HCT116 (cell line): ENCODE results near the gene SLC28A3. TPM values are rescaled to one million over a fixed set of nuclear protein-coding genes. Genes with fewer than 3 reads are reported as not detected.

Experiments used
- ATAC-seq: fragments of 200-7000 bp; cut with Tn5 transposase; 2 replicates; pipeline ENCODE4 v1.9.1; 2020; ENCODE audit warnings: mild to moderate bottlenecking, moderate library complexity
- BruUV-seq: library from RNA; stranded (reverse); fragments of 400-500 nt; replicated peaks from 2 replicates; lab custom pipeline; 2021; lab: Mats Ljungman, UMichigan
- CTCF ChIA-PET: fragments of 300-600 bp; sonication (Branson Sonifier 250); formaldehyde crosslinking; loops from one replicate; lab custom pipeline; 2021; ENCODE audit warnings: antibody characterized with exemption; lab: Charles Lee
- POLR2A ChIA-PET: fragments of 300-600, 350-600 bp; sonication (Branson Sonifier 250); formaldehyde crosslinking; loops from one replicate; lab custom pipeline; 2021; ENCODE audit warnings: antibody characterized with exemption; lab: Charles Lee
- RAD21 ChIA-PET, 2 experiments: fragments of 300-600 bp; sonication (Branson Sonifier 250); formaldehyde crosslinking; loops; one replicate each; lab custom pipeline; 2023; ENCODE audit warnings: low total read pairs in 2 of 2; ENCODE audit not compliant: uncharacterized antibody in 2 of 2, unreplicated experiment in 2 of 2, low non-redundant PET in 1 of 2; lab: Charles Lee
- DNase-seq: peaks from one replicate; pipeline ENCODE4 v3.0.0-alpha.2; 2010; ENCODE audit warnings: low read depth, low spot score
- H2AFZ ChIP-seq: fragments of 200-600 bp; shearing (Covaris generic), sonication (generic); 2 replicates; pipeline ENCODE4 v1.6.1; 2017; ENCODE audit warnings: low read depth, mixed run types, mixed read lengths, antibody characterized with exemption, low read length; ENCODE audit not compliant: poor library complexity, severe bottlenecking
- H3K27ac ChIP-seq: 2 replicates; pipeline ENCODE4 v1.5.1; 2012; ENCODE audit warnings: low read depth, low read length
- H3K27me3 ChIP-seq: fragments of 200-600 bp; sonication (generic); 2 replicates; pipeline ENCODE4 v1.6.1; 2016; ENCODE audit warnings: mixed run types, low read length, mixed read lengths; ENCODE audit not compliant: insufficient read depth
- H3K36me3 ChIP-seq, 2 experiments: fragments of 200-500 bp in 1 of 2; fragments of 200-600 bp in 1 of 2; sonication (Bioruptor generic) in 1 of 2; sonication (generic) in 1 of 2; 2 replicates each; pipeline versions ENCODE4 v1.5.1 to v1.6.1; 2014 to 2016; ENCODE audit warnings: low read length in 2 of 2, inconsistent platforms in 1 of 2, mixed read lengths in 1 of 2, mixed run types in 1 of 2; ENCODE audit not compliant: insufficient read depth in 2 of 2, control insufficient read depth in 1 of 2
- H3K4me1 ChIP-seq, 2 experiments: fragments of 200-600 bp in 1 of 2; sonication (generic) in 1 of 2; 2 replicates each; pipeline versions ENCODE4 v1.5.1 to v1.6.1; 2012 to 2017; ENCODE audit warnings: low read length in 2 of 2, inconsistent platforms in 1 of 2, mild to moderate bottlenecking in 1 of 2, mixed read lengths in 1 of 2, mixed run types in 1 of 2, moderate library complexity in 1 of 2; ENCODE audit not compliant: insufficient read depth in 2 of 2, control insufficient read depth in 1 of 2
- H3K4me2 ChIP-seq: fragments of 200-600 bp; sonication (generic); 2 replicates; pipeline ENCODE4 v1.6.1; 2017; ENCODE audit warnings: mixed run types, low read length, mixed read lengths
- H3K4me3 ChIP-seq, 2 experiments: fragments of 200-600 bp in 1 of 2; sonication (generic) in 1 of 2; replicated peaks in 1 of 2; 2 replicates each; pipeline ENCODE4 v1.5.1; 2011 to 2016; ENCODE audit warnings: low read length in 2 of 2, control low read depth in 1 of 2, low read depth in 1 of 2, mild to moderate bottlenecking in 1 of 2, mixed read lengths in 1 of 2, mixed run types in 1 of 2
- H3K79me2 ChIP-seq: fragments of 200-600 bp; sonication (generic); 2 replicates; pipeline ENCODE4 v1.6.1; 2017; ENCODE audit warnings: mild to moderate bottlenecking, mixed run types, low read length, moderate library complexity, mixed read lengths; ENCODE audit not compliant: insufficient read depth
- H3K9ac ChIP-seq: fragments of 200-600 bp; sonication (generic); 2 replicates; pipeline ENCODE4 v1.6.1; 2016; ENCODE audit warnings: low read length, mixed read lengths
- H3K9me2 ChIP-seq: fragments of 200-600 bp; sonication (generic), shearing (Covaris generic); 2 replicates; pipeline ENCODE4 v1.6.1; 2017; ENCODE audit warnings: mixed run types, mild to moderate bottlenecking, moderate library complexity; ENCODE audit not compliant: insufficient read depth
- H3K9me3 ChIP-seq, 2 experiments: fragments of 200-500 bp in 1 of 2; fragments of 200-600 bp in 1 of 2; sonication (Bioruptor generic) in 1 of 2; sonication (generic) in 1 of 2; 2 replicates each; pipeline ENCODE4 v1.6.1; 2014 to 2017; ENCODE audit warnings: low read length in 2 of 2, mixed read lengths in 2 of 2, inconsistent platforms in 1 of 2, low read depth in 1 of 2, mild to moderate bottlenecking in 1 of 2, mixed run types in 1 of 2, moderate library complexity in 1 of 2; ENCODE audit not compliant: control insufficient read depth in 1 of 2, insufficient read depth in 1 of 2
- H4K20me1 ChIP-seq: fragments of 200-600 bp; sonication (generic), shearing (Covaris generic); 2 replicates; pipeline ENCODE4 v1.6.1; 2017; ENCODE audit warnings: mixed run types, mild to moderate bottlenecking, moderate library complexity; ENCODE audit not compliant: insufficient read depth
- ATF3 ChIP-seq: IDR thresholded peaks from 2 replicates; pipeline ENCODE4 v1.6.1; 2012
- CBX3 ChIP-seq: IDR thresholded peaks from 2 replicates; pipeline ENCODE4 v1.6.1; 2012; ENCODE audit warnings: low read depth
- CEBPB ChIP-seq: IDR thresholded peaks from 2 replicates; pipeline ENCODE4 v1.6.1; 2012; ENCODE audit warnings: low read depth
- CTCF ChIP-seq, 3 experiments: fragments of 200-600 bp in 1 of 3; sonication (generic) in 1 of 3; IDR thresholded peaks in 2 of 3; conservative IDR thresholded peaks in 1 of 3; 2 replicates each; pipeline ENCODE4 v1.5.1; 2012 to 2017; ENCODE audit warnings: low read depth in 2 of 3, low read length in 2 of 3, antibody characterized with exemption in 1 of 3, borderline replicate concordance in 1 of 3, control low read depth in 1 of 3, mild to moderate bottlenecking in 1 of 3, mixed read lengths in 1 of 3, mixed run types in 1 of 3, moderate library complexity in 1 of 3; ENCODE audit not compliant: insufficient read depth in 1 of 3
- EGR1 ChIP-seq: IDR thresholded peaks from 2 replicates; pipeline ENCODE4 v1.6.1; 2012; ENCODE audit warnings: low read depth
- ELF1 ChIP-seq: IDR thresholded peaks from 2 replicates; pipeline ENCODE4 v1.6.1; 2012; ENCODE audit warnings: low read depth, borderline replicate concordance
- FOSL1 ChIP-seq: IDR thresholded peaks from 2 replicates; pipeline ENCODE4 v1.6.1; 2012; ENCODE audit warnings: low read depth
- JUND ChIP-seq: IDR thresholded peaks from 2 replicates; pipeline ENCODE4 v1.6.1; 2012
- MAX ChIP-seq: IDR thresholded peaks from 2 replicates; pipeline ENCODE4 v1.6.1; 2012
- POLR2A ChIP-seq: IDR thresholded peaks from 2 replicates; pipeline ENCODE4 v1.7.0; 2011; ENCODE audit warnings: borderline replicate concordance; ENCODE audit not compliant: insufficient read depth, insufficient read length; ENCODE audit errors: extremely low read depth
- POLR2AphosphoS5 ChIP-seq: IDR thresholded peaks from 2 replicates; pipeline ENCODE4 v1.6.1; 2011; ENCODE audit warnings: mild to moderate bottlenecking, low read depth, low read length, moderate library complexity
- RAD21 ChIP-seq: IDR thresholded peaks from 2 replicates; pipeline ENCODE4 v1.6.1; 2012; ENCODE audit warnings: low read depth, mild to moderate bottlenecking
- REST ChIP-seq: IDR thresholded peaks from 2 replicates; pipeline ENCODE4 v1.6.1; 2012; ENCODE audit warnings: low read depth
- SRF ChIP-seq: IDR thresholded peaks from 2 replicates; pipeline ENCODE4 v1.6.1; 2012; ENCODE audit warnings: low read depth
- TCF7L2 ChIP-seq: IDR thresholded peaks from 2 replicates; pipeline ENCODE4 v1.7.0; 2011; ENCODE audit warnings: borderline replicate concordance, inconsistent platforms; ENCODE audit not compliant: insufficient read depth, insufficient read length; ENCODE audit errors: extremely low read depth
- YY1 ChIP-seq: IDR thresholded peaks from 2 replicates; pipeline ENCODE4 v1.6.1; 2011; ENCODE audit warnings: low read length, low read depth, moderate library complexity, mild to moderate bottlenecking; ENCODE audit not compliant: insufficient replicate concordance; ENCODE audit errors: extremely low read depth
- intact Hi-C: fragments of 100-400 bp; cut with micrococcal nuclease; formaldehyde crosslinking; loops from 2 replicates; pipeline ENCODE4 v1.10.0; 2022
- total RNA-seq: library from RNA; stranded (reverse); gene quantifications from one replicate; pipeline ENCODE4 v1.2.1, GENCODE V29; 2021; ENCODE audit not compliant: unreplicated experiment

Gene SLC28A3
- total RNA-seq, 1 experiment from 2014 or later: not detected

GRCh38 chr9:84255696-84256095 lies 84.9 kb downstream of the SLC28A3 start:
- H3K79me2 ChIP-seq: no peaks in the 10 kb centered on the region
- ChIA-PET CTCF (no interaction called here), POLR2A (interaction anchor here (1.4 kb wide), 1 partner anchor 22 kb away, joined by 4 read pairs; no protein-coding TSS in a partner anchor), RAD21 (no interaction called here)
- no peak overlapping the region for H3K9ac ChIP-seq
- H3K4me3 ChIP-seq: no peak overlapping the region
- BruUV-seq: no TSS peak
- no peaks in the 10 kb centered on the region for H3K9me3 ChIP-seq
- ATAC-seq (no peak), DNase-seq (no peak)
- H2AFZ ChIP-seq: no peak overlapping the region
- H3K4me2 ChIP-seq: no peak overlapping the region
- intact Hi-C loops: no loop called here
- H3K4me1 ChIP-seq: peaks cover 0 to 5% of the 10 kb centered on the region in 2 experiments; a peak in 1 of 4 replicates
- TF ChIP-seq POLR2AphosphoS5 (no peak), ATF3 (no peak), RAD21 (no peak), CBX3 (no peak), TCF7L2 (no peak), CEBPB (no peak), ELF1 (no peak), SRF (no peak), JUND (no peak), CTCF (IDR thresholded peaks at IDR 0.05 in 2 of 3, conservative IDR thresholded peaks at IDR 0.05 in 1 of 3; ENCODE audit: borderline replicate concordance in 1 of 3, insufficient read depth in 1 of 3, low read depth in 2 of 3, low read length in 2 of 3) (no peak), REST (no peak), FOSL1 (no peak), POLR2A (no peak), YY1 (no peak), EGR1 (no peak), MAX (no peak)
- no peaks in the 10 kb centered on the region for H3K27me3 ChIP-seq
- no peak overlapping the region for H3K27ac ChIP-seq
- no peaks in the 10 kb centered on the region for H4K20me1 ChIP-seq
- H3K36me3 ChIP-seq: no peaks in the 10 kb centered on the region
- H3K9me2 ChIP-seq: no peaks in the 10 kb centered on the region
